ENCODE results near the gene MUC21.

The MUC21 gene

GRCh38 chr6:30981942-30982772, 1.4 kb upstream of the MUC21 start:
- peak; percentile 62 for TF ChIP-seq CTCF (IDR thresholded peaks at IDR 0.05; ENCODE audit: low read depth, low read length, missing control alignments)
- Histone ChIP-seq H3K36me3 (replicated peaks) (no peaks in the 10 kb centered on the region), H3K27ac (no peak overlapping the region), H3K27me3 (replicated peaks) (peaks cover 1% of the 10 kb centered on the region), H3K4me3 (ENCODE audit: low read depth, low read length) (peak overlapping the region; percentile 6)
- in situ Hi-C loops (cut with HindIII; ENCODE audit: low pct_ligation_motif_present, low sequenced_read_pairs), result no loop called here
- DNase-seq, result peak; percentile 58

GRCh38 chr6:30985490-30985889, 2.0 kb downstream of the MUC21 start:
- Histone ChIP-seq H3K27me3 (replicated peaks) (no peaks in the 10 kb centered on the region), H3K27ac (no peak overlapping the region), H3K4me3 (ENCODE audit: low read depth, low read length) (no peak overlapping the region), H3K36me3 (replicated peaks) (no peaks in the 10 kb centered on the region)
- no peak for DNase-seq
- in situ Hi-C loops (cut with HindIII; ENCODE audit: low pct_ligation_motif_present, low sequenced_read_pairs), result no loop called here
- TF ChIP-seq CTCF (IDR thresholded peaks at IDR 0.05; ENCODE audit: low read depth, low read length, missing control alignments), result no peak

- no peak for DNase-seq
- Histone ChIP-seq H3K27ac (no peak overlapping the region), H3K36me3 (replicated peaks) (no peaks in the 10 kb centered on the region), H3K4me3 (ENCODE audit: low read depth, low read length) (no peak overlapping the region), H3K27me3 (replicated peaks) (no peaks in the 10 kb centered on the region)
- TF ChIP-seq CTCF (IDR thresholded peaks at IDR 0.05; ENCODE audit: low read depth, low read length, missing control alignments), result no peak
- in situ Hi-C loops (cut with HindIII; ENCODE audit: low pct_ligation_motif_present, low sequenced_read_pairs), result no loop called here
Measured at GRCh38 chr6:30987304-30987703, 3.8 kb downstream of the MUC21 start.

- in situ Hi-C loops (cut with HindIII; ENCODE audit: low pct_ligation_motif_present, low sequenced_read_pairs), result no loop called here
- H3K27ac ChIP-seq, result no peak overlapping the region
- H3K4me3 ChIP-seq (ENCODE audit: low read depth, low read length), result no peak overlapping the region
- no peak for TF ChIP-seq CTCF (IDR thresholded peaks at IDR 0.05; ENCODE audit: low read depth, low read length, missing control alignments)
- DNase-seq, result no peak
- H3K36me3 ChIP-seq (replicated peaks), result no peaks in the 10 kb centered on the region
- no peaks in the 10 kb centered on the region for H3K27me3 ChIP-seq (replicated peaks)
Measured at GRCh38 chr6:30988209-30988825, 4.8 kb downstream of the MUC21 start.

GRCh38 chr6:30990422-30991086, 7.0 kb downstream of the MUC21 start:
- in situ Hi-C loops (cut with HindIII; ENCODE audit: low pct_ligation_motif_present, low sequenced_read_pairs), result no loop called here
- H3K36me3 ChIP-seq (replicated peaks), result no peaks in the 10 kb centered on the region
- H3K27me3 ChIP-seq (replicated peaks), result no peaks in the 10 kb centered on the region
- no peak for DNase-seq
- no peak overlapping the region for H3K4me3 ChIP-seq (ENCODE audit: low read depth, low read length)
- no peak overlapping the region for H3K27ac ChIP-seq
- no peak for TF ChIP-seq CTCF (IDR thresholded peaks at IDR 0.05; ENCODE audit: low read depth, low read length, missing control alignments)
